Amniotic stem cell (primary cell): ENCODE results near the gene GPLD1.
"Not testable (repeated sequence)": the region's sequence is repeated elsewhere in the genome, so short reads cannot be mapped to it uniquely, and the experiment has no call there.

Experiments used
- DNase-seq: peaks from one replicate; lab custom pipeline; 2025; lab: John Stamatoyannopoulos, UW

GPLD1 gene

GRCh38 chr6:24453921-24454320 is 35.5 kb downstream of the GPLD1 start:
- DNase-seq, result no peak

- DNase-seq, result no peak
These were observed 37.6 kb downstream of the GPLD1 start for GRCh38 chr6:24451581-24452388.

- no peak for DNase-seq
These were observed 40.4 kb downstream of the GPLD1 start for GRCh38 chr6:24448828-24449525.

GRCh38 chr6:24448396-24448795 is 41.0 kb downstream of the GPLD1 start:
- no peak for DNase-seq

DNA sequence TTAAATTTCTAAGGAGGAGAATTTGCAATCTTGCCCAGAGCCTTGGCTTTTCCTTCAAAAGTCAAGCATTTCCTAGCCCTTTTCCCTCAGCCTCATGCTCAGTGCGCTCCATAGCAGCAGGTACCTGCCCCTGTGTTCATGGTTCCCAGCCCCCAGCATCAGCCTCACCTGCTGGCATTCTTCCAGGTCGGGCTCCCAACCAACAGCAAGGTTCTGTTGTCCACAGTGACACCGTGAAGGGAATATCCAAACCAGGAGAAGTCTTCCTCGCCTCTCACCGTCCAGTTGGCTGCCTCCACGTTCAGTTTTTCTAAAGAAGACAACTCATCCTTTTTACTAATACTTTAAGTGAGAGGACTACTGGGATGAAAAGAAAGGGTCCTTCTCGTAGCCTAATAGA is 42.7 kb downstream of the GPLD1 start:
- no peak for DNase-seq

DNA sequence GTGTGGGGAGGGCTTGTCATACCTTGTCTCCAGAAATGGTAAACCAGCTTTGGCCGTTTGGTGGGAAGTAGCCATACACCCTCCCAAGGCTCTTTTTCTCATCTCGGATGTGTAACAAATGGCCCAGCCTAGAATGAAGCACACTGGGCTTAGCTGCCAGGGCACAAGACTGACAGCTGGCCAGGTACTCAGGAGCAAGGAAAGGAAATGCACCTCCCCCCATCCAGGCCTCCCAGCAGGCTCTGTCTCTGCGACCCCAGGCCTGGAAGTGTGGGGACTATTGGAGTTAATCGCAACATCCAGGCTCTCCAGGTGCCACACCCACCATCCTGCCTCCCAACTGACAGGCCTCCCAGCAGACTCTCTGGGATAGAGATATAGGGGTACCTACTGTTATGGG is 43.7 kb downstream of the GPLD1 start:
- no peak for DNase-seq

- no peak for DNase-seq
These were observed 44.8 kb downstream of the GPLD1 start for GRCh38 chr6:24444588-24444987.

- no peak for DNase-seq
These were observed 47.8 kb downstream of the GPLD1 start for GRCh38 chr6:24441599-24441904.

- DNase-seq, result no peak
These were observed 48.3 kb downstream of the GPLD1 start for GRCh38 chr6:24440897-24441598.

- no peak for DNase-seq
These were observed 49.4 kb downstream of the GPLD1 start for GRCh38 chr6:24439858-24440539.

DNA sequence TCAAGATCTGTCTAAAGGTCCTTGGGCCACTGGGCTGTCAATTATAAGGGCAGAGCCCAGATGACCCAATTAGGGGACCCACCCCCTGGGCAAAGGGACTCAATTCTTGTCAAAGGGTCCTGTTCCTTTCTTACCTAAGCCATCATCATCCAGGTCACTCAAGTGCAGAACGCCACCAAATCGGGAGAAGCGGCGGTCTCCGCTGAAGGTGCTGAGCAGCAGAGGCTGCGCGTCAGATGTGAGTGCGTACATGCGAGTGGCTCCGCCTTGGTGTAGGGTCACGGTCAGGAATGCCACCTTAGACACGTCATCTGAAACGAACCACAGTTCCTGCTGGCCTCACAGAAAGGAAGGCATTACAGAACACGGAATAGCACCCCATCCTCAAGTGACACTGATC is 52.4 kb downstream of the GPLD1 start:
- no peak for DNase-seq

DNA sequence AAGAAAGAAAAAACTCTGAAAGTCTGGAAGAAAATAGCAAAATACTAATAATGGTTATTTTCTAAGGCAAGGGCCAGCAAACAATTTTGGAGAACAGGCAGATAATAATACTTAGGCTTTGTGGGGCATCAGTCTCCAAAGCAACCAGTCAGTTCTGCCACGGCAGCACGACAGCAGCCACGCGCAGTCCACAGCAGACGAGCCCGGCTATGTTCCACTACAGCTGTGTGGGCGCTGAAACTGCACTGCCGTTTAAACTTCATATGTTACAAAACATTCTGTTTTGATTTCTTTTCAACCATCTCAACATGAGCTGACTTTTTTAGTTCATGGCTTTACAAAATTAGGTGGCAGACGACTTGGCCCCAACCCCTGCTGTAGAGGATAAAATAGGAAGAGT is 56.8 kb downstream of the GPLD1 start:
- DNase-seq, result no peak

DNA sequence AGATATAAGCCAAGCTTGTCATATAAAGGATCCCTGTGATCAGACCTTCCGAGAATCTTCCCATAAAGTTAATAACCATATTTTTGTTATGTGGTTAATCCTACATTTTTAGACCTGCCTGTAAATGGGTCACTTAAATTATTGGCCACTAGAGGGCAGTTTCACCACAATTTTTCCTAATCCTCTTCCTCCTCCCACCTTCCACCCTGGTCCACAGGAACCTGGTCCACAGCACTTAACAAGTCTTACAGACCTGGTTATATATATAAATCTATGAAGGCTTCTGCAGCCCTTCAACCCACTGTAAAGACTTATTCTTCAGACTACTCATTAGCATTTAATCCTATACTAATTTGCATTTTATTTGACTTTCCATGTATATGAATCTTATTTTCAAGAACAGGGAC is 58.3 kb downstream of the GPLD1 start:
- DNase-seq, result no peak

DNA sequence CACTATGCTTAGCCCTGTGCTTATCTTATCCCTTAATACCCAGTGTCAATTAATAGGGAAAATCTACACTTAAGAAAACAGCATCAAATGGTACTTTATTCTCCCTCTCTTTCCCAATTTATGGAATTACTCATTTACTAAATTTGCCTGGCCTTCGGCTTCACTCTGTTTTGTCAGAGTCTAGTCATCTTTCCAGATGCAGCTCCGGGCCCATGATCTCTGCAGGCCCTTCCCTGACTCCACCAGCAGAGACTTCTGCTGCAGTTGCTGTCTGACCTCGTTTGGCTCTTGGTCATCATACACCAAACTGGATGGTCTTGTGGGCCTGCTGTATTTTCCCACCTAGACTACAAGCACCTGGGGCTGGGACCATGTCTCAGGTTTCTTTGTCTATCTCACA is 59.3 kb downstream of the GPLD1 start:
- DNase-seq, result no peak

GRCh38 chr6:24429146-24429545 is 60.2 kb downstream of the GPLD1 start:
- DNase-seq, result no peak

- no peak for DNase-seq
These were observed 60.8 kb downstream of the GPLD1 start for GRCh38 chr6:24428615-24429014.

DNA sequence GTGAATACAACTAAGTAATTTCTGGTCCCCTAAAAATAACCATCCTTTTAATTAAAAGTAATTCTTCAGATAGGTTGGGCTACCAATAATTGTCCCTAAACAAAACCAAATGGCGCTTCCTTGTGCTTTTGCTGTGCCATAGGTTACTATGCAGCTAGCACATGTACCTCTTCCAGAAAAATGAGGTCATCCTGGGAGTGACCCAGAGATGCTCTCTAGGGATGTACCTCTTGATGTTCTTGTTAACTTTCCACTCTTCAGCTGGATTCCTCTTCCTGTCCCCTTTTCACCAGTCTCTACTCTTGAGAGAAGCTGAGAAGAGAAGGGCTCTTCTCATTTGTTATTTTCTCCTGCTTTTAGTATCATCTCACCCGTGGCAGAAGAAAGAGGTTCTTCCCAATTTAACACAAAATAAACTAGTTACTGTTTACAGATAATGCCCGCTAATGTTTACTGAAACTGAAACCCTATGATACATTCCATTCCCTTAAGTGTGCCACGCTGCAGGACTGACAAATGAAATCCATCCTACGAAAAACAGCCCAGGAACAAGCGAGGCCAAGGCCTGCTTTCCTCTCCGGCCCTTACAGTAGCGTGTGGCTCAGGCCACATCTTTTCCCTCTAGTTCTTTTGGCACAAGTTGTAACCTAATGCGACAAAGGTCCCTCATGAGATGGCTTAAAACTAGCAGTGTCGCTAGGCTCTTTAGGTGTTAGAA is 62.5 kb downstream of the GPLD1 start:
- no peak for DNase-seq

DNA sequence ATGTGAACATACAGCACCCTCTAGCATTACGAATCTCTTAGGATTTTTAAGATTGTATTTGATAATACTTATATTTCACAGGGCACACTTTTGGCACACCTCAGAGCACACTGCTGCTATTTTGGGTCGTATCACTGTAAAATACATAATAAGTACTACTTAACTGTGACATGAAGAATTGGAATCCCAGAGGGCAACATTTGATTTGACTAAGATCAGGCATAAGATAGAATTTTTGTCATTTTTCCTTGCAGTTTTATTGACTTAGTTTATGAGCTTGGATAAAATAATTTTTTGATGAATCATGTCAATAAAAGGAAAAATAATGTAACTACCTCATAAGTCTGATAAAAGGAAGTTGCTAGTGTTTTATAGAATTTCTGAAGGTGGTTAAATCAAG is 64.3 kb downstream of the GPLD1 start:
- DNase-seq, result no peak

DNA sequence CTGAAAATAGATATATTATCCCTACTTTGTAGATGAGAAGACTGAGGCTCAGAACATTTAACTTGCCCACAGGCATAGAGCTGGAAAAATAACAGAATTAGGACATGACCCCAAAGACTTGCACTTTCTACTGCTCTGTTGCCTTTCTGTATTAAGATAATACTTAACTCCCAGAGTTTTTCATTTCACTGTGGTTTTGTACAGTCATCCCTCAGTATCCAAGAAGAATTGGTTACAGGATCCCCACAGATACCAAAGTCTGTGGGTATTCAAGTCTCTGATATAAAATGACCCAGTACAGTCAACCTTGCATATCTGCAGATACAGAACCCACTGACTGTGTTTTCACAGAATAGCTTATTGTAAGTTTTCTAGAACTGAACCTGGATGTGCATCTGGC is 69.9 kb downstream of the GPLD1 start:
- DNase-seq, result no peak

DNA sequence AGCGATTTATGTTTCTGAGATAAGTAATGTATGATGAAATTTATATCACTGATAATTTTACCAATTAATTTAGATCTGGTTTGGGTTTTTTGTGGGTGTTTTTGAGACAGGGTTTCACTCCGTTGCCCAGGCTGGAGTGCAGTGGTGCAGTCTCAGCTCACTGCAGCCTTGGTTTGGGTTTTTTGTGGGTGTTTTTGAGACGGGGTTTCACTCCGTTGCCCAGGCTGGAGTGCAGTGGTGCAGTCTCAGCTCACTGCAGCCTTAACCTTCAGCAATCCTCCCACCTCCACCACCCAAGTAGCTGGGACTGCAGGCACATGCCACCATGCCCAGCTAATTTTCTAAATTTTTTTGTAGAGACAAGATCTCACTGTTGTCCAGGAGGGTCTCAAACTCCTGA is 73.6 kb downstream of the GPLD1 start:
- DNase-seq, result no peak

DNA sequence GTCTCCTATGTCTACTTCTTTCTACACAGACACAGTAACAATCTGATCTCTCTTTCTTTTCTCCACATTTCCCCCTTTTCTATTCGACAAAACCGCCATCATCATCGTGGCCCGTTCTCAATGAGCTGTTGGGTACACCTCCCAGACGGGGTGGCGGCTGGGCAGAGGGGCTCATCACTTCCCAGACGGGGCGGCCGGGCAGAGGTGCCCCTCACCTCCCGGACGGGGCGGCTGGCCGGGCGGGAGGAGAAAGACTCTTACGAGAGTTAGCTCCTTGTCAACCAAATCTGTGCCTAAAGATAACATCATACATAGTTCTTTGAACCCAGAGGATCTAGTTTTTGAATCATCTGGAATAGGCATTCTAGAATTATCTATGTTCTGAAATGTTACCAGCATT is 74.8 kb downstream of the GPLD1 start:
- DNase-seq, result not testable (repeated sequence)

- DNase-seq, result no peak
These were observed 77.1 kb downstream of the GPLD1 start for GRCh38 chr6:24412294-24412693.
